K562 (cell line): ENCODE data around the gene OR5AU1. TPM values are rescaled to one million over a fixed set of nuclear protein-coding genes. Genes with fewer than 3 reads are reported as not detected.
"Not testable (repeated sequence)": the region's sequence is repeated elsewhere in the genome, so short reads cannot be mapped to it uniquely, and the experiment has no call there.

Experiments
- ATAC-seq: fragments of 200-7000 bp; cut with Tn5 transposase; 3 replicates; pipeline ENCODE4 v1.9.1; 2020; ENCODE audit warnings: moderate library complexity
- BruUV-seq: library from RNA; stranded (reverse); fragments of 400-500 nt; replicated peaks from 2 replicates; lab custom pipeline; 2021; lab: Mats Ljungman, UMichigan
- CTCF ChIA-PET: fragments of 300-600 bp; formaldehyde crosslinking; extraction: SDS; loops from one replicate; lab custom pipeline; 2021; ENCODE audit warnings: low intra/inter-chr PET ratio; lab: Yijun Ruan, JAX
- POLR2A ChIA-PET: fragments of 300-600, 350-650 bp; sonication (Branson Sonifier 250); formaldehyde crosslinking; extraction: SDS; loops from one replicate; lab custom pipeline; 2021; ENCODE audit warnings: antibody characterized with exemption, inconsistent platforms; lab: Yijun Ruan, JAX
- DNase-seq, 4 experiments: peaks; one replicate each; pipeline versions ENCODE4 v3.0.0 to v3.0.0-alpha.2; 2011 to 2018; ENCODE audit warnings: low spot score in 3 of 4, mixed read lengths in 3 of 4; ENCODE audit errors: extremely low read depth in 1 of 4
- FAIRE-seq: peaks from 2 replicates; lab custom pipeline; 2011; peaks lifted over from hg19 to GRCh38; lab: Jason Lieb, UNC
- H2AFZ ChIP-seq: 2 replicates; pipeline ENCODE4 v1.6.0; 2011; ENCODE audit warnings: low read depth, low read length, control low read depth, inconsistent platforms
- H3K27ac ChIP-seq: fragments of 200-600 bp; 3 replicates; pipeline ENCODE4 v1.8.0; 2011; ENCODE audit warnings: low read depth, mild to moderate bottlenecking, control low read depth, inconsistent platforms, low read length, moderate library complexity, mixed read lengths; ENCODE audit errors: extremely low read depth
- H3K27me3 ChIP-seq, 2 experiments: fragments of 300-600 bp in 1 of 2; 2 replicates in 1 of 2; 3 replicates in 1 of 2; pipeline versions ENCODE4 v1.6.0 to v1.8.0; 2011; ENCODE audit warnings: inconsistent platforms in 2 of 2, low read length in 2 of 2, mild to moderate bottlenecking in 1 of 2, mixed read lengths in 1 of 2, moderate library complexity in 1 of 2; ENCODE audit not compliant: control insufficient read depth in 2 of 2, insufficient read depth in 2 of 2
- H3K36me3 ChIP-seq: fragments of 300-600 bp; 3 replicates; pipeline ENCODE4 v1.8.0; 2011; ENCODE audit warnings: mild to moderate bottlenecking, low read length, inconsistent platforms; ENCODE audit not compliant: control insufficient read depth, insufficient read depth
- H3K4me1 ChIP-seq, 2 experiments: fragments of 200-600 bp in 1 of 2; replicated peaks in 1 of 2; 2 replicates in 1 of 2; 3 replicates in 1 of 2; pipeline versions ENCODE4 v1.5.1 to v1.8.0; 2011; ENCODE audit warnings: inconsistent platforms in 2 of 2, low read length in 2 of 2, mild to moderate bottlenecking in 1 of 2, mixed read lengths in 1 of 2, moderate library complexity in 1 of 2; ENCODE audit not compliant: control insufficient read depth in 2 of 2, insufficient read depth in 2 of 2
- H3K4me2 ChIP-seq: 2 replicates; pipeline ENCODE4 v1.6.1; 2011; ENCODE audit warnings: low read length, control low read depth, inconsistent platforms, mixed read lengths; ENCODE audit not compliant: insufficient read depth
- H3K4me3 ChIP-seq: fragments of 200-600 bp; sonication (generic), shearing (Covaris generic); 2 replicates; pipeline ENCODE4 v1.5.1; 2016; ENCODE audit warnings: control low read depth, inconsistent platforms
- H3K79me2 ChIP-seq: fragments of 200-600 bp; 3 replicates; pipeline ENCODE4 v1.8.0; 2011; ENCODE audit warnings: low read length, inconsistent platforms; ENCODE audit not compliant: control insufficient read depth, insufficient read depth
- H3K9ac ChIP-seq, 2 experiments: 2 replicates each; pipeline versions ENCODE4 v1.6.0 to v1.6.1; 2011; ENCODE audit warnings: low read depth in 2 of 2, low read length in 2 of 2, control low read depth in 1 of 2, inconsistent platforms in 1 of 2, mild to moderate bottlenecking in 1 of 2, mixed read lengths in 1 of 2; ENCODE audit not compliant: insufficient read depth in 1 of 2
- H3K9me1 ChIP-seq: one replicate; pipeline ENCODE4 v1.6.0; 2011; ENCODE audit warnings: inconsistent platforms, mild to moderate bottlenecking, low read length, moderate library complexity; ENCODE audit not compliant: control insufficient read depth, insufficient read depth
- H3K9me3 ChIP-seq: replicated peaks from 2 replicates; pipeline ENCODE4 v1.5.1; 2011; ENCODE audit warnings: low read depth, low read length, inconsistent platforms; ENCODE audit not compliant: control insufficient read depth, insufficient read depth
- H4K20me1 ChIP-seq: replicated peaks from 2 replicates; pipeline ENCODE4 v1.6.1; 2011; ENCODE audit warnings: low read length, inconsistent platforms, mixed read lengths; ENCODE audit not compliant: control insufficient read depth, insufficient read depth
- ETV1 ChIP-seq: fragments of 450-650 bp; conservative IDR thresholded peaks from 2 replicates; pipeline ENCODE4 v1.6.1; 2016; ENCODE audit warnings: missing genetic modification characterization, control low read depth, low read depth, missing compliant biosample characterization
- GABPA ChIP-seq: fragments of 200-800 bp; sonication (Bioruptor generic); conservative IDR thresholded peaks from 2 replicates; pipeline ENCODE4 v1.6.1; 2016; ENCODE audit warnings: low read depth, missing genetic modification characterization, missing compliant biosample characterization
- PRDM10 ChIP-seq: fragments of 450-650 bp; IDR thresholded peaks from 2 replicates; pipeline ENCODE4 v1.6.1; 2018; ENCODE audit not compliant: partially characterized antibody
- SMAD3 ChIP-seq: fragments of 450-650 bp; formaldehyde crosslinking; conservative IDR thresholded peaks from 2 replicates; pipeline ENCODE4 v1.4.0; 2020; ENCODE audit warnings: mild to moderate bottlenecking
- ZBTB26 ChIP-seq: fragments of 450-650 bp; formaldehyde crosslinking; IDR thresholded peaks from 2 replicates; pipeline ENCODE4 v1.4.0; 2022; ENCODE audit warnings: missing genetic modification characterization
- WGBS: fragments of 100-300 bp; shearing (Covaris generic); methylation state at CpG from one replicate; pipeline ENCODE4 v1.1.6; 2016; ENCODE audit warnings: low coverage, mixed read lengths; ENCODE audit not compliant: insufficient coverage; ENCODE audit errors: missing lambda C conversion rate; 5-methylcytosine and 5-hydroxymethylcytosine counted together
- in situ Hi-C: fragments of 300-500 bp; cut with MboI; formaldehyde crosslinking; loops from 4 replicates; pipeline ENCODE4 v1.15.0; 2018; ENCODE audit warnings: inconsistent platforms, mixed read lengths
- intact Hi-C: fragments of 100-400 bp; cut with micrococcal nuclease; formaldehyde crosslinking; loops from 2 replicates; pipeline ENCODE4 v1.14.2; 2022
- polyA plus RNA-seq, 8 experiments: library from polyadenylated mRNA; depleted of rRNA in 4 of 8; stranded (reverse) in 5 of 8; unstranded in 3 of 8; fragments of >200 nt; fragmentation: Nextera tagmentation in 2 of 8; fragmentation: Illumina TruSeq in 1 of 8; extraction: Ambion mirVana in 2 of 8; extraction: Trizol in 1 of 8; gene quantifications; 2 replicates each; pipeline versions ENCODE4 v1.2.1 to v1.2.3, GENCODE V29; 2011 to 2014; ENCODE audit warnings: inconsistent platforms in 1 of 8, missing spikeins in 1 of 8
- total RNA-seq, 7 experiments: library from RNA; depleted of rRNA in 6 of 7; stranded (reverse); fragments of >200 nt in 6 of 7; fragmentation: Illumina TruSeq in 2 of 7; extraction: Trizol in 2 of 7; gene quantifications; 2 replicates each; pipeline versions ENCODE4 v1.2.1 to v1.2.3, GENCODE V29; 2011 to 2021; ENCODE audit warnings: low replicate concordance in 1 of 7
- TF ChIP-seq, protein P1 (sequence below): fragments of 450-650 bp; IDR thresholded peaks from 2 replicates; pipeline ENCODE4 v1.7.1; 2018; ENCODE audit warnings: mild to moderate bottlenecking, low read depth; ENCODE audit not compliant: partially characterized antibody

The OR5AU1 gene
- total and polyA plus RNA-seq, 9 of the 15 experiments (the other 6 are each of a cell fraction or from before 2014, with no cell fraction given) = not detected

DNA sequence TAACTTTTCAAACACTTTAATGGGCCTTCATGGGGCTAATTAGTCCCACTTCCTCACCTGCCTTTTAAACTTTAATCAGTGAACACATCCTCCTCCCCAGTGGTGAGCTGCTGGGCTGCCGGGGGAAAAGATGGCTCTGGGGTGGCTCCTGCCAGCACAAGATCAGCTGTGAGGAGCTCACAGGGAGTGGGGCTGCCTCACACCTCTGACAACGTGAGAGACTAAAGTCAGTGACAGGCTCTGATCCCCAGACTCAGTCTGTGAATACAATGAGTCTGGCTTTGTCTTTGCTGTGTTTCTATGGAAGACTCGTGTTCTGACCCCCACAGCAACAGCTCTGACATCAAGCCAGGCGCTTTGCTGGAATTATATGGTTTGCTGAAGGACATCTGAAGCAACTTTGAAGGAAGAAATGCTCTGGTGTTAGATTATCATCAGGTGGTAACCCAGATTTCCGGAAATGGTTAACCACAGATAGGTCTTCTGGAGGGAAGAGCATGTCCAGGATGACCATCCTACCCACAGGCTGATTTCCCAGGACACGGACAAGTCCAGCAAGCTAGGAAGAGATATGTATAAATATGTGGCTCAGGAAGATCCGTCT is 9.2 kb upstream of the OR5AU1 start:
- FAIRE-seq, BruUV-seq, H3K4me2 ChIP-seq, in situ Hi-C loops, H3K27me3 ChIP-seq, H3K79me2 ChIP-seq, H2AFZ ChIP-seq, H4K20me1 ChIP-seq, CTCF ChIA-PET, intact Hi-C loops, H3K9me3 ChIP-seq, H3K27ac ChIP-seq, H3K9ac ChIP-seq, H3K9me1 ChIP-seq, H3K4me3 ChIP-seq, H3K36me3 ChIP-seq, H3K4me1 ChIP-seq, DNase-seq: not testable (repeated sequence)
- WGBS = 2% methylated on average over 7 of the region's 7 CpGs
- POLR2A ChIA-PET = interaction anchor here (1.7 kb wide), 1 partner anchor 8 kb away, joined by 5 read pairs; no protein-coding TSS in a partner anchor
- TF ChIP-seq ETV1 (tag) (peak; percentile 46; the same call in 1 of the 2 replicates), GABPA (tag) (0 out of 2 replicates have a peak, but pooled peaks have one; percentile 19)
- peak; percentile 49; the same call in 2 of the 3 replicates for ATAC-seq

DNA sequence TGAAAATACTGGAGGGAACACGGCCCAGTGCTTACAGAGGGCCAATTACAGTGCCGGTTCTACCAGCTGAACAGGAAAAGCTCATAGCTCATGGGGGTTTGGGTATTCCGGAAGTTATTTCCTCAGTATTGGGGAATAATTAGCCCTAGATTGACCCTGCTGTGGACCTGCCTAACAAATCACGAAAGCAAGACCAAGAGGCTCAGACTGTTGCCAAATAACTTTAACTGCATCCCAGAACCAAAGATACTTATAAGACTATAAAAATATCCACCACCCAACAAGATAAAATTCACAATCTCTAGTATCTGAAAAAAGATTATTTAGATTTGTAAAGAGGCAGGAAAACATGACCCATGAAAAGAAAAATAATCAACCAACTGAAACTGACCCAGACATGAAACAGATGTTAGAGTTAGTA is 8.0 kb upstream of the OR5AU1 start:
- 8% methylated on average over 4 of the region's 4 CpGs for WGBS
- H4K20me1 ChIP-seq = no peaks in the 10 kb centered on the region
- H3K4me2 ChIP-seq = no peak overlapping the region
- DNase-seq = no peak
- no peaks in the 10 kb centered on the region; a peak in 1 of 5 replicates for H3K4me1 ChIP-seq
- H3K36me3 ChIP-seq = no peaks in the 10 kb centered on the region
- H3K27ac ChIP-seq = no peak overlapping the region
- ATAC-seq = no peak
- no peak overlapping the region for H3K9ac ChIP-seq
- H3K27me3 ChIP-seq = peaks cover 2 to 8% of the 10 kb centered on the region in 2 experiments; a peak in 2 of 5 replicates
- ChIA-PET POLR2A (interaction anchor here (0.6 kb wide), 1 partner anchor 16 kb away, joined by 8 read pairs; no protein-coding TSS in a partner anchor), CTCF (no interaction called here)
- no peaks in the 10 kb centered on the region for H3K79me2 ChIP-seq
- H3K9me3 ChIP-seq = no peaks in the 10 kb centered on the region
- no peak overlapping the region for H3K4me3 ChIP-seq
- FAIRE-seq = no peak
- in situ Hi-C loops (no loop called here), intact Hi-C loops (no loop called here)
- H3K9me1 ChIP-seq = no peaks in the 10 kb centered on the region
- H2AFZ ChIP-seq = no peak overlapping the region
- no TSS peak for BruUV-seq
- TF ChIP-seq ZBTB26 (CRISPR knock-in tag) = no peak
- TF ChIP-seq SMAD3 (CRISPR knock-in tag) = no peak
- TF ChIP-seq PRDM10 = no peak
- TF ChIP-seq, protein P1, sequence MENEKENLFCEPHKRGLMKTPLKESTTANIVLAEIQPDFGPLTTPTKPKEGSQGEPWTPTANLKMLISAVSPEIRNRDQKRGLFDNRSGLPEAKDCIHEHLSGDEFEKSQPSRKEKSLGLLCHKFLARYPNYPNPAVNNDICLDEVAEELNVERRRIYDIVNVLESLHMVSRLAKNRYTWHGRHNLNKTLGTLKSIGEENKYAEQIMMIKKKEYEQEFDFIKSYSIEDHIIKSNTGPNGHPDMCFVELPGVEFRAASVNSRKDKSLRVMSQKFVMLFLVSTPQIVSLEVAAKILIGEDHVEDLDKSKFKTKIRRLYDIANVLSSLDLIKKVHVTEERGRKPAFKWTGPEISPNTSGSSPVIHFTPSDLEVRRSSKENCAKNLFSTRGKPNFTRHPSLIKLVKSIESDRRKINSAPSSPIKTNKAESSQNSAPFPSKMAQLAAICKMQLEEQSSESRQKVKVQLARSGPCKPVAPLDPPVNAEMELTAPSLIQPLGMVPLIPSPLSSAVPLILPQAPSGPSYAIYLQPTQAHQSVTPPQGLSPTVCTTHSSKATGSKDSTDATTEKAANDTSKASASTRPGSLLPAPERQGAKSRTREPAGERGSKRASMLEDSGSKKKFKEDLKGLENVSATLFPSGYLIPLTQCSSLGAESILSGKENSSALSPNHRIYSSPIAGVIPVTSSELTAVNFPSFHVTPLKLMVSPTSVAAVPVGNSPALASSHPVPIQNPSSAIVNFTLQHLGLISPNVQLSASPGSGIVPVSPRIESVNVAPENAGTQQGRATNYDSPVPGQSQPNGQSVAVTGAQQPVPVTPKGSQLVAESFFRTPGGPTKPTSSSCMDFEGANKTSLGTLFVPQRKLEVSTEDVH = no peak
